ENCODE data around the gene OR4D9. TPM values are rescaled to one million over a fixed set of nuclear protein-coding genes. Genes with fewer than 3 reads are reported as not detected.
"Not testable (repeated sequence)": the region's sequence is repeated elsewhere in the genome, so short reads cannot be mapped to it uniquely, and the experiment has no call there.

Gene OR4D9
- total RNA-seq, 1 donor from 2014 or later, result not detected

DNA sequence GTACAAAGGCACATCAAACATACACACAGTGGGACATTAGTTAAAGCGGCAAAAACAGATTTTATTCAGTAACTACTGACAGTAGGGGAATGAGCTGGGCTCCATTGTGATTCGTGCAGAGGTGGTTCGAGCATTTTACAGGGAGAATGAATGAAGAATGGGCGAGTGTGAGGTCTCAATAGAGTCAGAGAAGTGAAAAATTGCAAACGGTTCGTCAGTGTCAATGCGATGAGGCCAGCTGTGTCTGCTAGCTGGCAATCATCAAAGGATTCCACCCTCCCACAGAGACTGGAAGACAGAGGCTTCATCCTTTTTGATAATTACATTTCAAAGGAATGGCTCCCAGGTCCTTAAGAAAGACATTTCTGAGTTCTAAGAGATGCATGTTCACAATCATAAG lies 17.4 kb downstream of the OR4D9 start:
- DNase-seq (ENCODE audit: low read depth), result no peak
- Histone ChIP-seq H3K27me3 (ENCODE audit: control insufficient read depth, insufficient read depth, low read length) (no peaks in the 10 kb centered on the region), H3K36me3 (ENCODE audit: control insufficient read depth, insufficient read depth, low read length) (no peaks in the 10 kb centered on the region), H3K4me3 (ENCODE audit: low read depth, low read length) (no peak overlapping the region)
- TF ChIP-seq, protein P1, sequence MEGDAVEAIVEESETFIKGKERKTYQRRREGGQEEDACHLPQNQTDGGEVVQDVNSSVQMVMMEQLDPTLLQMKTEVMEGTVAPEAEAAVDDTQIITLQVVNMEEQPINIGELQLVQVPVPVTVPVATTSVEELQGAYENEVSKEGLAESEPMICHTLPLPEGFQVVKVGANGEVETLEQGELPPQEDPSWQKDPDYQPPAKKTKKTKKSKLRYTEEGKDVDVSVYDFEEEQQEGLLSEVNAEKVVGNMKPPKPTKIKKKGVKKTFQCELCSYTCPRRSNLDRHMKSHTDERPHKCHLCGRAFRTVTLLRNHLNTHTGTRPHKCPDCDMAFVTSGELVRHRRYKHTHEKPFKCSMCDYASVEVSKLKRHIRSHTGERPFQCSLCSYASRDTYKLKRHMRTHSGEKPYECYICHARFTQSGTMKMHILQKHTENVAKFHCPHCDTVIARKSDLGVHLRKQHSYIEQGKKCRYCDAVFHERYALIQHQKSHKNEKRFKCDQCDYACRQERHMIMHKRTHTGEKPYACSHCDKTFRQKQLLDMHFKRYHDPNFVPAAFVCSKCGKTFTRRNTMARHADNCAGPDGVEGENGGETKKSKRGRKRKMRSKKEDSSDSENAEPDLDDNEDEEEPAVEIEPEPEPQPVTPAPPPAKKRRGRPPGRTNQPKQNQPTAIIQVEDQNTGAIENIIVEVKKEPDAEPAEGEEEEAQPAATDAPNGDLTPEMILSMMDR (IDR thresholded peaks at IDR 0.05; ENCODE audit: insufficient read depth, low read length, poor library complexity, severe bottlenecking), result no peak

DNA sequence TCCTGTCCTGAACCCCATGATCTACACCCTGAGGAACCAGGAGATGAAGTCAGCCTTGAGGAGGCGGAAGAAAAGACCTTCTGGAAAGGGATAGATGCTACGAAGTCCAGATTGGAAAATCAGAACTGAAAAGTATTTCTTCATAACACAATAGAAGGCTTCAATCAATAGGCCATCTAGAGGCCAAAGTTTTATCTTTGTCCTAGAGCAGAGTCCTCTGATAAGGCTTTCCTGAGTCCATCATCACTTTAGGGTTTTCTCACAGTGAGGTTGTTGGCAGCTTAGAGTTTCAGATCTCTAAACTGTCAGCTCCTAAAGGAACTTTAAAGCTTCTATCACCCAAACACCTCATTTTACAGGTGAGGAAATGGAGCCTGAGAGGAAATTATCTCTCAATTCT lies 21.3 kb downstream of the OR4D9 start:
- TF ChIP-seq, protein P1 (IDR thresholded peaks at IDR 0.05; ENCODE audit: insufficient read depth, low read length, poor library complexity, severe bottlenecking), result no peak
- H3K36me3 ChIP-seq (ENCODE audit: control insufficient read depth, insufficient read depth, low read length), result no peaks in the 10 kb centered on the region
- no peak overlapping the region for H3K4me3 ChIP-seq (ENCODE audit: low read depth, low read length)
- DNase-seq (ENCODE audit: low read depth), result no peak
- no peaks in the 10 kb centered on the region for H3K27me3 ChIP-seq (ENCODE audit: control insufficient read depth, insufficient read depth, low read length)

DNA sequence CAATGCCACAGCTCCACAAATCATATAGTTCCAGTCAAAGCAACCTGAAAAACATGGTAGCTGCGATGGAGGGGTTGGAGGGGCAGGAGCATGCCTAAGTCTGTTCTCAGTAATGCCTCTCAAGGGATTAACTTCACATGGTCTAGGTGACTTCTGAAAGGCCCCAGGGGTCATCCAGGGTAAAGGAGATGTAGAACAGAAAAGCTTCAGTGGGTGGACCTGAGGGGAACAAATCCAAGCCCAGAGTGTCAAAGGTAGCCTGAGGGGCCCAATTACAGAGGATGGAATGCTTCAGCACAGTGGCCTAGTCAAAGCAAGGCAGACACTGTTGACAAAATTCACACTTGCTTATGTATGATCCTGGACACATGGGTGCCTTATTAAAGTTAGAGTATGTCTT lies 23.3 kb downstream of the OR4D9 start:
- no peak for DNase-seq (ENCODE audit: low read depth)
- H3K27me3 ChIP-seq (ENCODE audit: control insufficient read depth, insufficient read depth, low read length), result no peaks in the 10 kb centered on the region
- H3K36me3 ChIP-seq (ENCODE audit: control insufficient read depth, insufficient read depth, low read length), result no peaks in the 10 kb centered on the region
- no peak overlapping the region for H3K4me3 ChIP-seq (ENCODE audit: low read depth, low read length)
- TF ChIP-seq, protein P1 (IDR thresholded peaks at IDR 0.05; ENCODE audit: insufficient read depth, low read length, poor library complexity, severe bottlenecking), result no peak

DNA sequence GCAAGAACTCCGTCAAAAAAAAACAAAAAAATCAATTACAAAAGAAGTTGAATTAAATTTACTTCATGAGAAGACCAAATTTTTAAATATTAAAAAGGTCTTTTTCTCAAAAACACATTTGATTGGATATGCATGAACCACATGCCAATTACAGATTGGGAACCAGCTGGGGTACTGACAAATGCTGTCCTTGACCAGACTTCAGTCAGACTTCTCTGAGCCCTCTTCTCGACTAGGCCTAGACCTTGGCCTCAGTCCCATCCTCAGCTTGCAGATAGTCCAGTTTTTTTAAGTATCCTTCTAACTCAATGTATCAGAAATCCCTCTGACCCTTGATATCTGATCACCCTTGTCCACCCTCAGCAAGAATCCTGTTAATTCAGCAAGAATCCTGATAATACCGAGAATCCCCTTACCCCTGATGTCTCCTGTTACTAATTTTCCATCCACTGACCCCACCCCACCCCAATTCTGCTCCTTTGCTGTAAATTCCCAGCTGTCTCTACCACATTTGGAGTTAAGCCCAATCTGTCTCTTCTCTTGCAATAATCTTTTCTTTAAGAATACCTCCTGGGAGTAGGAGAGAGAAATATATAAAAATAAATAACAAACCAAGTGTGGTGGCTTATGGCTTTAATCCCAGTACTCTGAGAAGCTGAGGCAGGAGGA lies 30.9 kb downstream of the OR4D9 start:
- H3K27me3 ChIP-seq (ENCODE audit: control insufficient read depth, insufficient read depth, low read length), result no peaks in the 10 kb centered on the region
- H3K4me3 ChIP-seq (ENCODE audit: low read depth, low read length), result no peak overlapping the region
- TF ChIP-seq, protein P1 (IDR thresholded peaks at IDR 0.05; ENCODE audit: insufficient read depth, low read length, poor library complexity, severe bottlenecking), result no peak
- H3K36me3 ChIP-seq (ENCODE audit: control insufficient read depth, insufficient read depth, low read length), result no peaks in the 10 kb centered on the region
- DNase-seq (ENCODE audit: low read depth), result no peak

DNA sequence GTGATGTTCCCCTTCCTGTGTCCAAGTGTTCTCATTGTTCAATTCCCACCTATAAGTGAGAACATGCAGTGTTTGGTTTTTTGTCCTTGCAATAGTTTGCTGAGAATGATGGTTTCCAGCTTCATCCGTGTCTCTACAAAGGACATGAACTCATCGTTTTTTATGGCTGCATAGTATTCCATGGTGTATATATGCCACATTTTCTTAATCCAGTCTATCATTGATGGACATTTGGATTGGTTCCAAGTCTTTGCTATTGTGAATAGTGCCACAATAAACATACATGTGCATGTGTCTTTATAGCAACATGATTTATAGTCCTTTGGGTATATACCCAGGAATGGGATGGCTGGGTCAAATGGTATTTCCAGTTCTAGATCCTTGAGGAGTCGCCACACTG lies 32.4 kb downstream of the OR4D9 start:
- H3K36me3 ChIP-seq (ENCODE audit: control insufficient read depth, insufficient read depth, low read length); H3K4me3 ChIP-seq (ENCODE audit: low read depth, low read length); H3K27me3 ChIP-seq (ENCODE audit: control insufficient read depth, insufficient read depth, low read length); DNase-seq (ENCODE audit: low read depth): not testable (repeated sequence)

DNA sequence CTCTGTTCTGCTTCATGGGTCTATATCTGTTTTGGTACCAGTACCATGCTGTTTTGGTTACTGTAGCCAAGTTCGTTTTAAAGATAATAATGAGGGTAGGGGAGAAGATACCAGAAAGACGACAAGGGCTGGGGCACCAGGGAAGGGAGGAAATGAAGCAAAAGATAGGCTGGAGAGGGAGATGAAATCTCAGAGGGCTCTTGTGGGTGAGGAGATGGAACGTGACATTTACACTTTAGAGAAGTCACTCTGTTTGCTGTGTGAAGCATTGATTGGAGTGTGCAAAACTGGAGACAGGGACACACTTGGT lies 33.5 kb downstream of the OR4D9 start:
- Histone ChIP-seq H3K36me3 (ENCODE audit: control insufficient read depth, insufficient read depth, low read length) (no peaks in the 10 kb centered on the region), H3K4me3 (ENCODE audit: low read depth, low read length) (no peak overlapping the region)
- TF ChIP-seq, protein P1 (IDR thresholded peaks at IDR 0.05; ENCODE audit: insufficient read depth, low read length, poor library complexity, severe bottlenecking), result no peak

More for the DNA sequence above, 33.5 kb downstream of the OR4D9 start:
- DNase-seq (ENCODE audit: low read depth), result no peak
- H3K27me3 ChIP-seq (ENCODE audit: control insufficient read depth, insufficient read depth, low read length), result no peaks in the 10 kb centered on the region
